GM19468 (cell line): ENCODE measurements around the gene KCNQ1.

ENCODE experiments used
- ATAC-seq: cut with Tn5 transposase; IDR thresholded peaks from one replicate; pipeline ENCODE4 v1.9.1; 2021; ENCODE audit warnings: mild to moderate bottlenecking, moderate library complexity, moderate number of reproducible peaks; ENCODE audit not compliant: unreplicated experiment; ENCODE audit errors: extremely low read depth

KCNQ1 gene

DNA sequence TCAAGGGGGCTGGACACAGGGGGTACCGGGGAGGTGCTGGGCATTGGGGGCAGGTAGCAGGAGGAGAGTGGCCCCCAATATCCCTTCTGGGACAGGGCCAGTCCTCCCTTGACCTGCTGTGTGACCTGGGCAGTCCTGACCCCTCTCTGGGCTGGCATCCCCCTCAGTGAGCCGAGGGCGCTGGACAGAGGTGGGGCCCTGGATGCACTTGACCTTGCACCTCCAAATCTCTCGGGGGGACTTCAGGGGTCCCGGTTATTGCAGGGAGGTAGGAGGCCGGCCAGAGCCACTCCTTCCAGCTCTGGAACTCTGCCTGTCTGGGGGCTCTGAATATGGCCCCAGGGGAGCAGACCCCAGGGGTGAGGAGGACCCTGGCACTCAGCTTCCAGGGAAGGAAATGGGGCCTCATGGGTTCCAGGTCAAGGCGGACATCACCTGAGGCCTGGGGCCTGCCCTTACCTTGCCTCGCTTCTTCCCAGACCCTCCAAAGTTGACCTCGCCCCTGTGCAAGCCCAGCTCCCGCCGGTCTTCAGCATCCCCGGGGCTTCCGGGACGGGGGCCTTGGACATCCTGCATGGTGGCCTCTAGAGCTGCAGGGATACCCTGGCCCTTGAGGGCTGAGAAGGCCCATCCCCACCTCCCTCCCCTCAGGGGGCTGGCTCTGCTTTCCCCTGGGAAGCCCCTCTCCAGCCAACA, 22.2 kb upstream of the KCNQ1 start:
- ATAC-seq = no peak

DNA sequence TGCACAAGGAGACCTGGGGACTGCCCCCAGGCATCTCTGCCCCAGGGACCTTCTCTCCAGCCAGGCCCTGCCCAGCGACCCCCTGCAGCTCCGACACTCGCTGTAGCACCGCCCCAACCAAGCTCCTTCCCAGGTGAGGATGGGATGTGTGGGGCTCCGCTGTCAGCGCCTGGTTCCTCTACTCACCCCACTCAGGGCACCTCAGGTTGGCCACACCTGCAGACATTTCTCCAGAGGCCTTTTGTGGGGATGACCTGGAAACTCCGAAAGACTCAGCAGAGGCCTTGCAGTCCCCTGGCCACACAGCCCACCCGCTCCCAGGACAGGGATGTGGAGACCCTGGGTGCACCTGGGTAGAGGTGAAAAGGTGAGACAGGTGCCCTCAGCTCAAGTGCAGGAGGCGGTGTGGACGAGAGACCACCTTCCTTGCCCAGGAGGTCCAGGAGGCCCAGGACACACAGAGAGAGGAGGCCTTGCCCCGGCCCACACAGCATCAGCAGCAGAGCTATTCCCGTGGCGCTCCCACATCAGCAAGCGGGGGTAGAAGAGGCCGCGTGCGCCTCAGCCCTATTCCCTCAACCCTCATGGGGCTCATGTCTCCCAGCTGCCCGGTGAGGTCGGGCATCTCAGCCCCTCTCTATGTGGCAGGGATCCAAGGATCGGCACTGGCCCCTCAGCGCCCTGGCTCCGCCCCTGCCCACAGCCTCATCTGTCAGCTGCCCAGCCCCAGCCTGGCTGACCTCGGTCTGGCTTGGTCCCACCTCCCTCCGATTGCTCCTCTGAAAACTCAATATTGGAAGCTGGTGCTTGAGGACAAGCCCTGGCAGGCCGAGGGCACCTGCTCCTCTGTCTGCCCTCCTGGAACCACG, 21.4 kb upstream of the KCNQ1 start:
- ATAC-seq = no peak

DNA sequence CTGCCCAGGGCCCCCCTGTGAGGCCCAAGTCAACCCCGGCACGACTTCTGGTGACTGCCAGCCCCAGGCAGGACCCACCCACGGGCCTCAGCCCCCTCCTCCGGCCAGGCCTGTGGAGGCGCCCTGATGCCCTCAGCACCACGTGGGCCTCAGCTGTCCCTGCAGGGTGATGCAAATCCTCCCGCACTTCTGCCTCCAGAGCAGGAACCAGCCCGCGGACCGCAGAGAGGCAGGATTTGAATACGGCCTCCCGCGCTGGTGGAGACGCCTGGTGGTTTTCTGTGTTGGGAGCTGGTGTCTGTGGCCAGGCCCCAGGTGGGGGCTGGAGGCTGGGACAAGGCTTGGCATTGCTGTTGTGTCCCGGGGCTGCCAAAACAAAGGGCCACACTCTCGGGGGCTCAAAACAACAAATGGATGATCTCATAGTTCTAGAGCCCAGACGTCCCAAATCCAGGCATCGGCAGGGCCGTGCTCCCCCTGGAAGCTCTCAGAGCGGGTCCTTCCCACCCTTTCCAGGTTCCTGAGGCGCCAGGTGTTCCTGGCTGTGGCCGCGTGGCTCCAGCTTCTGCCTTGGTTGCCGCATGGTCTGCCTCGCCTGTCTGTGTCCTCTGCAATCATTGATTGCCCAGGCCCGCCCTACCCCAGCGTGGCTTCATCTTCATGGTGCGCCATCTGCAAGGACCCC, 19.9 kb upstream of the KCNQ1 start:
- no peak for ATAC-seq

DNA sequence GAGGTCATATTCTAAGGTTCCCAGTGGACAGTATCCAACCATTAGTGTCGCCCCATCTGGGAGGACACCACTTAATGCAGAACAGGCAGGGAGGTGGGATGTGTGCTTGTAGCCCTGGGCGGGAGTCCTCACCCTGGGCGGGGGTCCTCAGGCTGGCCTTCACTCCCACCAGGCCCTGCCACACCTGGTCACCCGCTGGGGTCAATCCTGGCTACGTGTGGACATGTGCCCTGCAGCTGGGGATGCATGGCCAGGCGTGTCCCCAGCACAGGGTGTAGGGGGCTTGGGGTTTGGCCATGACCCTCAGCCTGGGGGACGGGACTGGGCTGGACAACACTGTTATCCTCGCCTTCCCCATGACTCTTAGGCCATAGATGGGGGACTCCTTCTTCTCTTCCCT, 19.3 kb upstream of the KCNQ1 start:
- no peak for ATAC-seq

DNA sequence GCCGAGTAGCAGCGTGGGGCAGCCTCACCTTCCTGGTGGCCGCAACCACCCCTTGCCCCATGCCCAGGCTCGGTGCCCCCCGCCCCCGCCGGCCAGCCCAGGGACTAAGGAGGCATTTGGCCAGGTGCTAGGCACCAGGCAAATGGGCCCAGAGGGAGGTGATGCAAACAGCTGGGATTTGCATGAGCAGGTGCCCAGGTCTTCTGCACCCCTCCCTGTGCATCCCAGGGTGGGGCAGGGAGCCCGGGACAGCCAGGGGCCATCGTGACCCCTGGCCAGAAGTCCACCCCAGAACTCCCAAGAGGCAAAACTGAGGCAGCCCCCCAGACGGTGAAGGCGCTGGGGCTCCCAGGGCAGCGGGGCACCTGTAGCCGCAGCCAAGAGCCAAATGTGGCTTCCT, 18.6 kb upstream of the KCNQ1 start:
- no peak for ATAC-seq

DNA sequence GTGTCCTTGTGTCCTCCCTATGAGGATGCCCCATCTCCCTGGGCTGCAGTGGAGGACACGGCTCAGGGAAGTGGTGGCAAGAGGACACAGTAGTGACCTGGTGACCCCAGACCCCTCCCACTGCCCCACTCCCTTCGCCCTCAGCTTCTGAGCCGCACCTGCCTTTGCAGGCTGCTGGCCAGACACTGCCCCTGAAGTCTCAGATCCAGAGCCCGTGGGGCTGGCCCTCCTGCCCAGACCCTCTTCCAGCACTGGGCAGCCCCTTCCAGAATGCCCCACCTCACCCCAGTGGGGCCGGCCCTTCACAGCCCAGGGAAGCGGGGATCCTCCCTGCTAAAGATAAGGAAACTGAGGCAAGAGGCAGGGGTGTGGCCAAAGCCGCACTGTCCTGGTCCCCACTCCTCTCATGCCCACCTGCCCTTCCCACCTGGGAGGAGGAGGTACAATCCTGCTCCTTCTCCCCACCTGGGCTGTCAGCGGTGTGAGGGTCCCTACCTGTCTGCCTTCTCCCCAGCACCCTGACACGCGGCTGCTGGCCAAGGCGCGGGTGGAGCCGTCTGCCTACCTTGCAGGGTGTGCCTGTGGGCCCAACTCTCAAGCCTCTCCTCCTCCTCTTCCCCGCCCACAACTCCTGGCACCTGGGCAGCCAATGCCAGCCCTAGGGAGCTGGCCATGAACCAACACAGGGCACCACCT, 17.8 kb upstream of the KCNQ1 start:
- no peak for ATAC-seq

DNA sequence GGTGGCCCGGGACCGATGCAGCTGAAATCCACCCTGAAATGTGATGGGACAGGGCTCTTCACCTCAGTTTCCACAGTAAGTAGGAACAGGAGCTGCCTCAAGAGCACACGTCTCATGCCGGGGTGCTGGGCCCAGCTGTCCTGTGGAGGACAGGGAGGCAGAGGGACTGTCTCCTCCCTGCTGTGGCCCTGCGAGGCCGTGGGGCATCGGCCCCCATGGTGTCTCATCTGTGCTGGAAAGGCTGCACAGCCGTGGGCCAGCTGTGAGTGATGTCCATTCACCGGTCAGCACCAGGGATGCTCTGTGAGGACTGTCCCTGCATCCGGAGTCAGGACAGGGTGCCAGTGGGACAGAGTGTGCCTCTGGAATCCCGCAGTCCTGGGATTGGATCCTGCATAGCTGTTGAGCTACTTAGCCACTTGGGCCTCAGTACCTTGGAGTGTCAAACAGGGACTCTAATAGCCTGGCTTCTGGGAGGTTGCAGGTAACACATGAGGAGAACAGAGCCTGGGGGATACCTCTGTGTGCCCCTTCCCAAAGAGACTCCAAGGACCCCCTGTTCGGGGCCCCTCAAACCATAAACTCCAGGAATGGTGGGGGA, 17.0 kb upstream of the KCNQ1 start:
- ATAC-seq = no peak

DNA sequence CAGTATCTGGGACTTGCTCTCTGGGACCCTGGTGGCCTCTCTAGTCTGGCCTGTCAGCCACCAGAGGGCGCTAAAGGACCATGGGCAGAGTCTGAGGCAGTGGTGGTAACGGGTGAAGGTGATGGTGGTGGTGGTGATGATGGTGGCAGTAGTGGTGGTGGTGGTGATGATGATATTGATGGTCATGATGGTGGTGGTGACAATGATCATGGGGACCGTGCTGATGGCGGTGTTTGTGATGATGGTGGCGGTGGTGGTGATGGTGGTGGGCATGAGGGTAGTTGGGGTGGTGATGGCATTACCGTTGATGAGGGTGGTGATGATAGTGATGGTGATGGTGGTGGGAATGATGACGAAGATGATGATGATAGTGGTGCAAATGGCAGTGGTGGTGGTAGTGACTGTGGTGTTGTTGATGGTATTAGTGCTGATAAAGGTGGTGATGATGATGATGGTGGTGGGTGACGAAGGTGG, 16.4 kb upstream of the KCNQ1 start:
- ATAC-seq = no peak

DNA sequence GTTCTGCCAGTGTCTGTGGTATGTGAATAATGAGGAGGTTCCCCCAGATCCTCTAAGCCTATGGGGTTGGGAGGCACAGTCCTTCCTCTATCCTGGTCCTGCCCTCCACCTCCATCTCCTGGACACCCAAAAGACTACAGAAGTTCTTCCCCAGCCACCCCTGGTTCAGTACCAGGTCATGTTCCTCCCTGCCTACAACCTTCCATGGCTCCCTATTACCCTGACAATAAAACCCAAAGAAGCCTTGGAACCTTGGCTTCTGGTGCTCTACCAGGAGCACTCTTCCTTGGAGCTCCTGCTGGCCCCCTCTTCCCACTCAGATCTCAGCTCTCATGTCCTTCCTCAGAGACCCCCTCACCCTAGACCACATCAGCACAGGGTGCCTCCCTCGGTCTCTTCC, 13.4 kb upstream of the KCNQ1 start:
- ATAC-seq = no peak

DNA sequence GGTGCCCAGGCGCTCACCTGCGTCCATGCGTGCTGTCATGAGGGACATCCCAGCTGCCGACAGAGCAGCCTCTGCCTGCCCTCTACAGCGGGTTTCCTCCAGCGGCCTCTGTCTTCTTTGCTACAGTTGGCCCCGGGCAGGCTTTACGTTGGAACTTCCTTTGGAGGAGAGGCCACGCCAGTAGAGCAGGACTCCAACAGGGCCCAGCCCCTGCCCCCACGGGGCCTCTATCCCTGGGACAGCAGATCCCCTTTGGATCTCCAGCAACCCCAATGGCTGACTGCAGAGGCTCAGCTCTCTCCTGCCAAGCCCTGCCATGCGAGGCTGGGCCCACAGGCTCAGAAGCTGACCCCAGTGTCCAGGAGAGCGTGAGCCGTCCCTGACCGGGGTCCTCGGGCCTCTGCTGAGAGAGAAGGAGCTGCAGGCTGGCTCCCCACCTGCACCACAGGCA, 12.6 kb upstream of the KCNQ1 start:
- ATAC-seq = no peak

DNA sequence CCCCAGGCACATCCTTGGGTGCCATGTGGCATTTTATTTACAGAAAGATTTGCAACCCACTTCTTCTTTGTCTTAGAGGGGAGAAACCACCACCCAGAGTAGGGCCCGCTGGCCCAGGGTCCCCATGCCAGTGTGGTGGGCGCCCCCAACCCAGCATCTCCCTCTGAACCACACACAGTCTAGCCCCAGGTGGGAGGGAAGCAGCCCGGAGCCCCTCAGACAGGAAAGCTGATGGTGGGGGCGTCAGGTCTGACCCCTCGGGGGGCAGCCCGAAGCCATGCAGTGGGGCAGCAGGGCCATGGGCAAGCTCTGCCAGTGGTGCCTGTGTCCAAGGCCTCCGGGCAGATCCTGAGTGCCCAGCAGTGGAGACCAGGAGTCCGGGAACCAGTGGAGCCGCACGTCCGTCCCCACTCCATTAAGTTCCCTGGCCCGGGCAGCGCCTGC, 12.2 kb upstream of the KCNQ1 start:
- no peak for ATAC-seq

DNA sequence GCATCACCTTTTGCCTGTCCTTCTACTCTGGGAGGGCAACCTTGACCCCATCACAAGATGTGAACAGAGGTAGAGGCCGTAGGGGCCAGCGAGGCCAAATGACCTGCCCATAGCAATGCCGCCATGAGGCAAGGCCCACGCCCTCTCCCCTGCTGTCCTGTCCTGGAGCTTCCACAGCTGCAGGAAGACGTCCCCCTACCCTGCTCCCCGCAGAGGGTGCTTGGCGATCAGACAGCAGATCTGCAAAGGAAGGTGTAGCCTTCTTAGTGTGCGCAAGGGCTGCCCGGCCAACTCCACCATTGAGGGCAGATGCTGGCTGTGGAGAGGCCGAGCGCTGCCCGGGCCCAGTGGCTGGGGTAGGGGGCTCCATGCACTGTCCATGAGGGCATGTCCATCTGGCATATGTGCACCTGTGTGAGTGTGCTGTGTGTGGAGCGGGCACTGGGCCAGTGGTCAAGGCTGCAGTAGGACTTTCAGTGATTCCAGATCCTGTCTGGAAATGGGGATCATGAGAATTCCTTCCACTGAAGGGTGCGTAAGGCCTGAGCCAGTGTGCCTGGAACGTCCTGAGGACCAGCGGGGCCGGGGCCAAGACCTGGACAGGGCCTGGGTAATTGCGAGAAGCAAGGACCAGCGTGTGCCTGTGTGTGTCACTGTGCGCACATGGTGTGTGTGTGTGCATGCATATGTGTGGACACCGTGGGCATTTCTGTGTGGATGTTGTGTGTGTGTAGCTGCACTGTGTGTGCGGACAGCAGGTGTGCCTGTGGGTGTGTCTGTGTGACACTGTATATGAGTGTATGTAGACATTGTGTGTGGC, 11.5 kb upstream of the KCNQ1 start:
- ATAC-seq = no peak

DNA sequence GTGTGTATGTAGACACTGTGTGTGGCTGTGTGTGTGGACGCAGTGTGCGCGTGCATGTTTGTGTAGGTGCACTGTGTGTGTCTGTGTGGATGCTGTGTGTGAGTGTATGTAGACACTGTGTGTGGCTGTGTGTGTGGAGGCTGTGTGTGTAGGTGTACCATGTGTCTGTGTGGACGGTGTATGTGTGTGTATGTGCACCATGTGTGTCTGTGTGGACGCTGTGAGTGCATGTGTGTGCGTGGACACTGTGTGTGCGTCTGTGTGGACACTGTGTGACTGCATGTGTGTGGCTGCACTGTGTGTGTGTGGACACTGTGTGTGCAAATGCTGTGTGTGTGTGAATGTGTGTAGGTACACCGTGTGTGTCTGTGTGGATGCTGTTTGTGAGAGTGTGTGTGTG, 10.8 kb upstream of the KCNQ1 start:
- no peak for ATAC-seq

DNA sequence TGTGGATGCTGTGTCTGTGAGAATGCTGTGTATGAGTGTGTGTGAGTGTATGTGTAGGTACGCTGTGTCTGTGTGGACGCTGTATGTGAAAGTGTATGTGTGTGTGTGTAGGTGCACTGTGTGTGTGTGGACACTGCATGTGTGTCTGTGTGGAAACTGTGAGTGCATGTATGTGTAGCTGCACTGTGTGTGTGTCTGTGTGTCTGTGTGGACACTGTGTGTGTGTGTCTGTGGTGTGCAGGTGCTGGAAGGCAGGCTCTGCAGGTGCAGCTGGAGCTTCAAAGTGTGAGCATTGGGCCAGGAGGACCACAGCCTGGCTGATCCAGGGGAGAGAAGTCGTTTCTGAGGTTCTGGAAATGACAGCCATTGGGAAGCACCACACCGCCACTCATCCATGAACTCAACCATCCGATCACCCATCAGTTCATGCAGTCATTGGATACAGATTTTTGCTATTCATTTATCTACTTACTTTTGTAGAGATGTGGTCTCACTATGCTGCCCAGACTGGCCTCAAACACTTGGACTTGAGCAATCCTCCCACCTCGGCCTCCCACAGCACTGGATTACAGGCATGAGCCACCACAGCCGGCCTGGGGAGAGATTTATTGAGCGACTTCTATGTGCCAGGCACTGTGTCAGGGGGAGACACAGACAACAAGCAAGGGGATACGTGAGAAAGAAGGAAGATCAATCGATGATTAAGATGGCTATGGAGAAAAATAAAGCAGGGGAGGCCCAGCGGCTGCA, 10.1 kb upstream of the KCNQ1 start:
- no peak for ATAC-seq

DNA sequence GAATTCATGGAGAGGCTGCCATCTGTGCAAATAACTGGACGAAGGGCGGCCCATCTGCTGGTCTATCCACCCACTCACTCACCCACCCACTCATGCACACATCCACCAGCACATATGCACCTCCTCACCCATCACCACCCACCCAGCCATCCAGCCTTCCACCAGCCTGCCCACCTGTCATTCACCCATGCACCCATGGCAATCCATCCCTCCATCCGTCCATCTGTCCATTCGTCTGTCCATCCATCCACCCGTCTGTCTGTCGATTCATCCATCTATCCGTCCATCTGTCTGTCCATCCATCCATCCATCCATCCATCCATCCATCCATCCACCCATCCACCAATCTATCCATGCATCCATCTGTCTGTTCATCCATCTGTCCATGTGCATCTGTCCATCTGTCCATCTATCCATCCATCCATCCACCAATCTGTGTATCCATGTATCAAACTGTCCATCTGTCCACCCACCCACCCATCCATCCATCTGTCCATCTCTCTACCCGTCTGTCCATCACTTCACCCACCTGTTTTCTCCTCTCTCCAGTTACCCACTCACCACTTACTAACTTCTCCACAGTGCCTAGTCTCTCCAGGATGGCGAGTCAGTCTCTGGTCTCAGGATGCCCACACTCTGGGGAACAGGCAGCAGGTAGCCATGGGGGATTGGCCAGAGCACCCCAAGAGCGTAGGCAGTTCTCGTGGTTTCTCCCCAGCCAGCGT, 9.4 kb upstream of the KCNQ1 start:
- ATAC-seq = no peak

DNA sequence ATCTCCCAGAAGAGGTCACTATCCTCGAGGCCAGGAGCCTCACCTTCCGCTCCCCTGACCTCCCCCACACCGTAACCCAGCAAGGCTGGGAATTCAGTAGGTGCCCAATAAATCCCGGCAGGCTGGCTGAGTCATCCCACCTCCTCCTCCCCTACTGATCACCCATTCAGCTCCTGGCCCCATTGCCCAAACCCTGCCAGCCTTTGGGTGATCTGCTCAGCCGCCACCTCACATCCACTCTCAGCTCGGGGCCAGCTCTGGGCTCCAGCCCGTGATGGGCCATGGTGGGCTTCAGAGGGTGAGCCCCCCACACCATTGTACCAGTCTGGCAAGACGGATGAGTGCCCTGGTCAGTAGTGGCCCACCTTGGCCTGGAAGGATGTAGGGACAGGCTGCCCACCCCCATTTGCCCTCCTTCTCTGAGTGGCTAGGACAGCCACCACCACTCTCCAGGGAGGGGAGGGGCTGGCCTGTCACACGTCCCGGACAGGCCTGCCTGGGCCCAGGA, 8.7 kb upstream of the KCNQ1 start:
- ATAC-seq = no peak

DNA sequence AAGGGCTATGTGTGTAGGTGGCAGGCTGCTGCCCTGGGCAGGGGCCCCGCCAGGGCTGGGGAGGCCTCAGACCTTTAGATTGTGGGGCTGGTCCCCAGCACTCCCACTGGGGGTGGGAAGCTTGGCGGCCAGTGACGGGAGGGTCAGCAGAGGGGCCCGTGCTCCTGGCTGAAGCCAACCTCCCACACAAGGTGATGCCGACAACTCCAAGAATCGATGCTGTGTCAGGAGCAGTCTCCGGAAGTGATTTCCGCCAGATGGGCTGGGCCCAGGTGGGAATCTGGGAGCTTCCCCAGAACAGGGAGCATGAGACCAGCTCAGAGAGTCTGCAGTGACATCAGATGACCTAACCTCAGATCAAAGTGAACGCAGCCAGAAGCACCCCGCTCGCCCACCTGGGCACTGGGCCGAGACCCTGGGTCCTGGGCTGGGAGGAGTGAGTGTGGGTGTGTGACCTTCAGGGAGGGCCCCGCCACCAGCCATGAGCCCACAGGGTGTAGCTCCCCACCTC, 8.2 kb upstream of the KCNQ1 start:
- no peak for ATAC-seq
